NCI-H446 treated with DMSO at 0.1 percent for 48 hours (cell line): ENCODE data around the gene AP3M1.
A peak's percentile ranks its signal among the peaks of the same experiment; 100 is the strongest.
"Not testable (repeated sequence)": the region's sequence is repeated elsewhere in the genome, so short reads cannot be mapped to it uniquely, and the experiment has no call there.

Experiments
- DNase-seq: peaks from one replicate; lab custom pipeline; 2025; lab: John Stamatoyannopoulos, UW

Gene AP3M1

GRCh38 chr10:74163319-74164068 lies 12.9 kb upstream of the AP3M1 start:
- no peak for DNase-seq

- DNase-seq: no peak
Measured at GRCh38 chr10:74160013-74160412, 9.4 kb upstream of the AP3M1 start.

DNA sequence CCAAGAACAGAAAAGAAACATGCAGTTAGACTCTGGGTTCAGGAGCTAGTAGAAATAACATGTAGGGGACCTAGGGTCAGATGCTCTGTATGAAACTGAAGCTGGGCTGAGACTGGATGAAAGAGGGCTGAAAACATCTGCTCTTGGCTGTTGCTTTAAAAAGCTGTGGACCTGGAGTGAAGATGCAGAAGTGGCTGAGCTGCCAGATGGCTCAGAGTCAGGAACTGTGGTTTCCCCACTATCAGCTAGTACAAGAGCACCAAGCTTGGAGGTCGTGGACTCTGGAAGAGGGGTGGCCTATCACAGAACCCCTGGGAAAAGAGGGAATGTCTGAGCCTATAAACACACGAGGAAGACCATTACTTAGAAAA lies 6.3 kb upstream of the AP3M1 start:
- no peak for DNase-seq

DNA sequence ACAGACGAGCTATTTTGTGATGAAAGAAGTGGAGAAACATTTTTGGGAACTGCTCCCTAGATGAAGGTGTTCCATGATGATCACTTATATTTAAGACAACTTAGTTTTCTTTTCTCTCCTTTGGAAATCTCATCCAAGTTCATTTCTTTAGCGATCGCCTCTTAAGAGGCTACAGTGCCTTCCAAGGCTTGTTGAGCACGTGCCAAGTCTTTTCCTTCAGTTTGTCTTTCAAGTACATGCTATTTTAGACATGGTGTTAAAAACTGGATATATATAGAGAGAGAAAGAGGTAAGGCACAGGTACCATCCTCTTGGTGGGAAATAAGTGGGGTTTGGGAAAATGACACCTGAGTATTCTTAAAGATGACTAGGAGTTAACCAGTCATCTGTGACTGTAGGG lies 3.0 kb upstream of the AP3M1 start:
- DNase-seq: no peak

DNA sequence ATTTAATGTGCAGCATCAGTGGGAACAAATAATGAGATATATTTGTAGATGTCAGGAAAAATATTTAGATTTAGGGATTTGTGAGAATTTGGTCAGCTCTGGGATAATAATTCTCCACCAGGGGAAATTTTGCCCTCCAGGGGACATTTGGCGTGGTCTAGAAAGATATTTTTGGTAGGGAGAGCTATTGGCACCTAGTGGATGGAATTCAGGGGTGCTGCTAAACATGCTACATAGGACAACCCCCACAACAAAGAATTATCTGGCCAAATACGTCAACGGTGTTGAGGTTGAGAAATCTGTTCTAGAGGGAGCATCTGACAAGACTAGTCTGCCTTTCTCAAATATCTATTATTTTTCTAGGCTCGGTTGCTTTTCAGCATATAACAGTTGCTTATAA lies 2.5 kb upstream of the AP3M1 start:
- DNase-seq: no peak

GRCh38 chr10:74151879-74152722 lies 1.5 kb upstream of the AP3M1 start:
- no peak for DNase-seq

DNA sequence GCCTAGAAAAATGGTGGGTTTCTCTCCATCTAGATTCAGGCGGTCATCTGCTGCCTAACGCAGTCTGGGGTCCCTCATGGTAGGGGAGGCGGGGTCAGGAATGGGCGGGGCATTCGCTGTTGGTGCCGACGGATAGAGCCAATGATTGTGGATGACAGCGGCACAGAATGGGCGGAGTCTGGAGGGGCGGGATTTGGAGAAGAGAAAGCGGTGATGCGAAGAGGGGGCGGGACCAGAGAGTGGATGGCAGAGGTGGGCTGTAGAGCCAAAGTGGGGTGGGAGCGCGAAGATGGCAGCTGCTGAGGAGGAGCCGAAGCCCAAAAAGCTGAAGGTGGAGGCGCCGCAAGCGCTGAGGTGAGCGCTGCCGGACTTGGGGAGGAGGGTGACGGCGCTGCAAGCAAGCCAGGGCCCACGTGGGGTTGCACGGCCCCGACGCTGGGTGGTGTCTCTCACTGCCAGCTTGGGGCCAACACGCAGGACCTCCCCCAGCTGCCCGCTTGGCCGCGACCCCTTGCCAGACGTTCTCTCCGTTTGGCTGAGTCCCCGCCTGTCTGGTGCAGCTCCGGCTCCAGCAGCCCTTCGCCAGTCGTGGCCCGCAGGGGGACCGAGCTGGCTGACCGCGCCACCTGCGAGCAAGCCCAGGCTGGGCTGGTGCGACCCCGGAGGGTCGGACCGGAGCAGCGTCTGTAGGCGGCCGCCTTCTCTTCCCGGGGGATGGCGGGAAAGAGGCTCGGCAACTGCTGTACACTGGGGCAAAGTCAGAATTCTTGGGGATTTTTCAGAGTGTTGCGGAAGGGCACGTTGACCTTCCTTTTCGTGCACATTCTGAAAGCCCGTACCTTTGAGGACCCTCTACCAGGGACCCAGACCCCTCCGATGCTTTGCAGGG lies 606 bp upstream of the AP3M1 start, which contains the start of gene ADK:
Gene ADK, plus strand, starts transcription at position 232 of the 889 bp plus-strand sequence. Its CDS starts 58 bp downstream, at position 290.
- DNase-seq: peak; percentile 93

DNA sequence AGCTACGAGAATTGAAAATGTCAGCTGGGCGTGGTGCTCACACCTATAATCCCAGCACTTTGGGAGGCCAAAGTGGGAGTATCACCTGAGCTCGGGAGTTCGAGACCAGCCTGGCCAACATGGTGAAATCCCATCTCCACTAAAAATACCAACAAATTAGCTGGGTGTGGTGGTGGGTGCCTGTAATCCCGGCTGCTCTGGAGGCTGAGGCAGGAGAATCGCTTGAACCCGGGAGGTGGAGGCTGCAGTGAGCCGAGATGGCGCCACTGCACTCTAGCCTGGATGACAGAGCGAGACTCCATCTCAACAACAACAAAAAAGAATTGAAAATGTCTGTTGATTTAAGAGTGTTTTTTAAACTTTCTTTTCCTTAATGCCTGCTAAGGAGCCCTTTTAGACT lies 3.6 kb downstream of the AP3M1 start:
- DNase-seq: not testable (repeated sequence)

GRCh38 chr10:74145133-74145532 lies 5.5 kb downstream of the AP3M1 start:
- DNase-seq: no peak

DNA sequence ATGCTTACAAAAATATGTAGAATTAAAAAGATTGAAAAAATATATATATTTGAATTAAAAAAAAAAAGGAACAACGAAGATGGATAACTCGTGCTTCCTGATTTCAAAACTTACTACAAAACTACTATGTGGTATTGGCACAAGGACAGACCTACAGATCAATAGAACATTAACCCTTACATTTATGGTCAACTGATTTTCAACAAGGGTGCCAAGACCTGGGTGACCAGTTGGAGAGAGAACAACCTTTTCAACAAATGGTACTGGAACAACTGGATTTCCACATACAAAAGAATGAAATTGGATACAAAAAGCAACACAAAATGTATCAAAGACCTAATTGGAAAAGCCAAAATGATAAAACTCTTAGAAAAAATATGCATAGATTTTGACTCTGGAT lies 10.1 kb downstream of the AP3M1 start:
- no peak for DNase-seq

GRCh38 chr10:74139981-74140380 lies 10.6 kb downstream of the AP3M1 start:
- no peak for DNase-seq

GRCh38 chr10:74138596-74138995 lies 12.0 kb downstream of the AP3M1 start:
- DNase-seq: not testable (repeated sequence)

GRCh38 chr10:74137992-74138391 lies 12.6 kb downstream of the AP3M1 start:
- no peak for DNase-seq

DNA sequence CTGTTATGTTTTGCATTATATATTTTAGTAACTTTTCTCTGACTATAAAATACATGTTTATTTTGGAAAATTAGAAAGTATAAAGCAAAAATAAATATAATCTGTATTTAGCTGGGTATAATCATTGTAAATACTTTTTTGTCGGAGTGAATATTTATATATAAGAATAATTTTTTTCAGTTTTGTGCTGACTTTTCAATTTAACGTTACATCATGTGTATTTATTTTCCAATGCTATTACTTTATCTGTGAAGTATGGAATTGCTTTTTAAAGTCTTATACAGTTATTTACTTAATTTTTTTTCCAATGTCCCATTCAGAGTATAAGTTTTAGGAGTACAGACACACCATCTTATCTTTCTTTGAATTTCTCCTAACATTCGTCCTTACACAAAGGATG lies 15.2 kb downstream of the AP3M1 start:
- no peak for DNase-seq

- no peak for DNase-seq
Measured at GRCh38 chr10:74133923-74134820, 16.5 kb downstream of the AP3M1 start.

- no peak for DNase-seq
Measured at GRCh38 chr10:74123081-74123480, 27.5 kb downstream of the AP3M1 start.

- DNase-seq: no peak
Measured at GRCh38 chr10:74122060-74122459, 28.6 kb downstream of the AP3M1 start.

DNA sequence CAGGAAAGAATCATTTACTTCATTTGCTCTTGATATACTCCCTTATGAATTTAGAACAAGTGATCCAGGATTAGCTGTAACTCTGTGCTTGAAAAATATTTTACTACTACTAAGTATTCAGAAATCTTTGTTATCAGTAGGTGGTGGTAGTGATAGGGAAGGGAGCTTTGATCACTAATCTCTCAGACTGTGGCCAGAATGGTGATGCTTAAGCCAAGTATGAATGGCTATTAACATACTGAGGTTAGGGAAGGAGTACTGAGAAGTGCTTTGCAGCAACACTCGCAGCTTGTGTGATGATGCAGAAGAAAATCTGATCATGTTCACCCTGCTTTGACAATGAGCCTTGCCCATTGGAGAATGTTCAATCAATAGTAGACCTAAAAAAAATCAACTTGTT lies 29.3 kb downstream of the AP3M1 start:
- no peak for DNase-seq

GRCh38 chr10:74120911-74121310 lies 29.7 kb downstream of the AP3M1 start:
- DNase-seq: no peak

GRCh38 chr10:74118804-74119203 lies 31.8 kb downstream of the AP3M1 start:
- no peak for DNase-seq

GRCh38 chr10:74117738-74118137 lies 32.9 kb downstream of the AP3M1 start:
- DNase-seq: no peak
